Hepatocyte (in vitro differentiated cells): ENCODE data around the gene SERPINB1.

Experiments
- CTCF ChIP-seq: fragments of 200-600 bp; sonication (generic); IDR thresholded peaks from 2 replicates; pipeline ENCODE4 v1.5.1; 2016; ENCODE audit warnings: antibody characterized with exemption, mild to moderate bottlenecking; ENCODE audit not compliant: poor library complexity
- EZH2 ChIP-seq: fragments of 200-600 bp; sonication (generic); IDR thresholded peaks from 2 replicates; pipeline ENCODE4 v1.6.1; 2016; ENCODE audit warnings: antibody characterized with exemption, mild to moderate bottlenecking, borderline replicate concordance
- EZH2phosphoT487 ChIP-seq: fragments of 200-600 bp; sonication (generic); IDR thresholded peaks from one replicate; pipeline ENCODE4 v1.6.1; 2018; ENCODE audit warnings: antibody characterized with exemption, mild to moderate bottlenecking, low read depth, moderate library complexity; ENCODE audit not compliant: unreplicated experiment, severe bottlenecking

- TF ChIP-seq CTCF (peak; percentile 58), EZH2phosphoT487 (no peak), EZH2 (no peak)
Measured at GRCh38 chr6:2853769-2854395, 12.2 kb upstream of the SERPINB1 start.
